ENCODE data around the gene HPCAL1.

DNA sequence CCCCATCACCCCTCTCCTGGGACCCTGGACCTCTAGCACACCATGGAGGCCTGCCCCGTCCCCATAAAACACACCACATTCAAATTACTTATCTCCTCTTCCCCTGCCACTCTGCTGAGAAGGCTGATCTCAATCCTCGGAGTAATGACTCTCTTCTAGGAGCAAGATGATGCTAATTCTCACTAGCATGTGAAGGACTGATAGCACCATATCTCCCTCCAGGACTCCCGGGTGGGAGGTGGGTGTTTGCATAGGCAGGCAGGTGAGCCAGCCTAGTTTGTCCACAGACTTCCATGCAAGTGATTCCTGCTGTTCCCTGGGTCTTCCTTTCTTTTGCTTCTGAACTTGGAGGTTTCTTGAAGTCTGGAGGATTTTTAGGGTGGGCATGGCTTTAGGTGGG is 40.5 kb downstream of the HPCAL1 start:
- no peak for TF ChIP-seq CTCF (IDR thresholded peaks at IDR 0.05)
- TF ChIP-seq POLR2AphosphoS5 (IDR thresholded peaks at IDR 0.05): no peak
